ENCODE data around the gene DENND1B.

Gene DENND1B

DNA sequence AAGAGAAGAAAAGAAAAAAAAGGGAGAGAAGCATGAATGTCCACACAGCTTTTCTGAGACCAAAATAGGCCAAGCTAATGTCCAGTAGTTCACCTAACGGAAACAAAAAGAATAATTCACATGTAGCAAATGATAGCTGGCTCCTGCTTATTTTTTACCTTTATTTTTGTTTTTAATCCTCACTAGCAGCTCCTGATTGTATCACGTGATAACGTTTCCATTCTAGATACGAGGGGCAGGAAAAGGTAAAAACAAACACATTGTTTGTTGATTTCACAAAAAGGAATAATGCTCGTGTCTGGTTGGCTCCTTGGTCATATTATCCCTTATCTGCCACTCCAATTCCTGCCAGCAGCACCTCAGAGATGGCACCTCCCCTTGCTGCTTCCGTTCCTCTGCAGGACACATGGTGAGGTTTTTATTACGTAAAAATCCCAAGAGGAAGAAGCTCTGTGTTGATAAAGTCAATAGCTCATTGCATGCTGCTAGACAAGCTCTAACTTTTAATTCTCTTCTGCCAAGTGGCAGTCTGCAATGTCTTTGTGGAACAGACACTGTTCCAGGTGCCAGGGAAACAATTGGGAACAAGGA, 305.6 kb downstream of the DENND1B start:
- DNase-seq (ENCODE audit: low read depth in 2 of 3, low spot score in 1 of 3) = no peak

DNA sequence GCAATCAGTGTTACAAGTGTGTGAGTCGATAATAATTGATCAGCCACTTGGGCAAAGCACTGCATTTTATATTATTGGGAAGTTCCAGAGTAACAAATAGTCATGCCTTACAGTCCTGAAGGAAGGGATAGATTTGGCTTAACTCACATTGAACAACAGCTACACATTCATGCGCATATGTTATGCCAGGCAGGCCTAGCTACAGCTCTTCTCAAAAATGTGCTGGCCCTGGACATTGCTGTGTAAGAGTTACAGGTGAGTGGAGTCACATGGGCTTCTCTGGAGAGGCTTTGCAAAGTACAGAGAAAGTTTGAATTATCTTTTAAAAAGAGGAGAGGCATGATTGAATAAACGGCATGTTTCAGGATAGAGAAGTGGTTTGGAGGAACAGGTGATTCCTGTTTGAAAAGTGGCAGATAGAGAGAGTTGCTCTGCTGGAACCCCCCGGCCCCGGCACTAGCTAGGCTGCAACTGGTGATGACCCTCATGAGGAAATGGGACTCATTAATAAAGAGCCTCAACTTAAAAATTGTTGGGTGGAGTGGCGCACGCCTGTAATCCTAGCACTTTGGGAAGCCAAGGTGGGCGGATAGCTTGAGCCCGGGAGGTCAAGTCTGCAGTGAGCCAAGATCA, 306.6 kb downstream of the DENND1B start:
- no peak for DNase-seq (ENCODE audit: low read depth in 2 of 3, low spot score in 1 of 3)

DNA sequence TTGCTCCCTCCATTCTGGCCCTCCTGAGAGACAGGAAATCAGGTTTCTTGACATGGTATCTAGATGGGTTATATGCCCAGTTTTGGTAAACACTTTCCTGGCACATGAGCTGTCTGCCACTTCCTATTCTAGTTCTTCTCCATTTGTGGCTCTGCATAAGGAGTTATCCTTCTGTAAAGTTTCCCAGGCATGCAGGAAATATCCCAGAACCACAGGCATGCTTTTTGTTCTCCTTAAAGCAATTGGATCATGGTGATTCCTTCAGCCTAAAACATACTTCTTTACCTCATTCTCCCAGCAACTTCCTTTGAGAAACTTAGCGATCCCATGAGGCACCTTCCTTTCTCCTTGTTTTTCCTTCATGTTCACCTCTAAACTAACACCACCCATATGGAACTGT, 307.4 kb downstream of the DENND1B start:
- no peak for DNase-seq (ENCODE audit: low read depth in 2 of 3, low spot score in 1 of 3)

DNA sequence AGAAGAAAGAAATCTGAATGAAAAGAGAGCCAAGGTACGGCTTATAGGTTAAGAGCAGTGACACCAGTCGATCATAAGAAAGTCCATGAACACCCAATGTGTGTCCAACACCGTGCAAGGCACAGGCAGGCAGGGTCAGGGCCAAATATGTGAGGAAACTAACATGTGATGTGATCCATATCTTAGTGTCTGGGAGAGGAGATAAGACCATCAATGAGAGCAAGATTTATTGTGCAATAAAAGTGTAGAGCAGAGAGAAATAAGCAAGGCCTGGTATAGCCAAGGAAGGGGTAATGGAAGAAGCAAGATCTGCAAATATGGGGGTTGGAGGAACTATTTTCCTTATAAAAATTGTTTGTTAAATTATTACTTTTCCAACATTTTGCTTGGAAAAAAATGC, 308.5 kb downstream of the DENND1B start:
- no peak for DNase-seq (ENCODE audit: low read depth in 2 of 3, low spot score in 1 of 3)

DNA sequence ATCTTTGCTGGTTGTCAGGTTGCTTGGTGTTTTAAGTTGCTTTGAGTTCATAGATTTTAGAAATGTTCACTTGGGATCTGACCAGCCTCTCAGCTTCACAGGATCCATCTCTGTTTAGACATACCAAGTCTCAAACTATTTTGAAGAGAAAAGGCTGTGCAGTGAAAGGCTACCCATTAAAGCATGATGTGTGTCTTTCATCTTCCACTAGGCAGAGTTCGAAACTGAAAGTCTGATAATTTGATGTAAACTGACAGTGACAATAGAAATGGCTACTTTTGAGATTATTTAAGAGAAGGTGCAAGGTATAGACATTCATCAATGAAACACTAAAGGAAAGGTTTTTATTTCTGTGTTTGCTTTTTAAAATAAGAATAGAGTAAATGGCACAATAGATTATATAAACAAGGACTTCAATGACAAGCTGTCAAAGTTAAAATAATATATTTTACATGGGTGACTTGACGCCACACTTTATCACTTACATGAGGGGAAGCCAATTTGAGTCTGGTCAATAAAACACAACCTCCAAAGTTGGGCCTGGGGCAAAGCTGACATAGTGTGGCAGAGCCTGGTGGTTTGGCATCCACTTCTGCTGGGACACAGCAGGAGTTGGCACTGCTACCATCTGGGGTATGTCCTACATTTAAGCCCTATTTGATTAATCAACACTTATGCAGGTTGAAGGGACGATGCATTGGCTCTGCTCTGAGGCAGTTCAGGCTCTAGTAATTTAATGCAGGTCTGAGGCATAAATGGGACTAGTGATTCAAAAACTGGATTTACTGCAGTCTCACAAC, 309.6 kb downstream of the DENND1B start:
- DNase-seq (ENCODE audit: low read depth in 2 of 3, low spot score in 1 of 3) = no peak

DNA sequence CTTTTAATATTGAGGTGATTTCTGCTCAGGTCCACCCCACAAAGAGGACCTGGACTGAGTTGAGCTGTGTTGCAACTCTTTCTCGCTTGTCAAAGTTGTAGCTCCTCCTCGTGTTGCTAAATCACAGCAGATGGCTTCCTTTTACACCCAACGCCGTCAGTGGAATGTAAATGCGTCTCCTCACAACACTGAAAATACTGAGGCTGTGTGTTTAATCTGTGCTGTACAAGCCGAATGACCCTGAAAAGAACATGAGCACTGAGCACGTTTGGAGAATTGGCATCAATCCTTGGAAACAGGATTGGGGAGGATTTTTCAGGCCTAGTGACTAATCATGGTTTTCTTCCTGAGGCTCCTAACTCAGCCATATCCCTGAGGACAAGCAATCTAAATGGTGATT, 311.2 kb downstream of the DENND1B start:
- no peak for DNase-seq (ENCODE audit: low read depth in 2 of 3, low spot score in 1 of 3)

DNA sequence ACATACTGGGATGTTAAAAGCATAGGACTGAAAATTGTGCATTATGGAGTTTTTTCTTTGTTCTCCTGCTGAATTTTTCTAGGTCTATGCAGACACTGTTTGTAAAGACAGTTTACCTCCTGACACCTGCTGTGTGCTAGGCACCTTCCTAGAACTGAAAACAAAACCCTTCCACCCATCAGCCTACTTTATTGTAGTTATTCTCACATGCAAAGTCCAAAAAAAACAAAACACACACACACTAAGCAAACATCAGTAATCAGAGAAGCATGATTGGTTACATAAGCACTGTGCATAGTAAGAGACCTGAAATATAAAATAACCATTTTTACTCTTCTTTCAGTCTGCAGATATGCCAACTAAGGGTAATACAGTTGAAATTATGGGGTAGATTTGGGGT, 312.1 kb downstream of the DENND1B start:
- no peak for DNase-seq (ENCODE audit: low read depth in 2 of 3, low spot score in 1 of 3)

DNA sequence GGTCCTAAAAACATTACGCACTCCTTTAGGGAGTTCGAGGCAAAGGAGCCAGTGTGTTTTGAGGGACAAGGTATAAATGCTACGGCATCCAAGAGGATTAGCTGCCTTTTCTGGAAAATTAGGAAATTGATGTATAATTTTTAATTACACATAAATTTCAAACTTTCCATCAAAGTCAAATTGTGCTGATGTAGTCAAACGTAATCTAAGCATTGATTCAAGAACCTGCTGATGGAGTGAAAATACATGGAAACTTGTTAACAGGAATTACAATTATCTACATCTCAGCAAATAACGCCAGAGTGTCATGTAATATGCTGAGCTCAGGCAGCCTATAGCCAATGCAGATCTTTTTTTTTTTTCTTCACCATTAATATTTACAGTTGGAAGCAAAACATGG, 312.7 kb downstream of the DENND1B start:
- DNase-seq (ENCODE audit: low read depth in 2 of 3, low spot score in 1 of 3) = no peak
